GM19025 (cell line): ENCODE data around the gene UGT1A5.
A peak's percentile ranks its signal among the peaks of the same experiment; 100 is the strongest.
"Not testable (repeated sequence)": the region's sequence is repeated elsewhere in the genome, so short reads cannot be mapped to it uniquely, and the experiment has no call there.

Experiments
- ATAC-seq: cut with Tn5 transposase; IDR thresholded peaks from one replicate; pipeline ENCODE4 v1.9.1; 2021; ENCODE audit warnings: mild to moderate bottlenecking, low read depth, moderate library complexity; ENCODE audit not compliant: unreplicated experiment

The UGT1A5 gene

GRCh38 chr2:233692648-233693047 is 20.1 kb upstream of the UGT1A5 start, which contains the start of gene UGT1A6:
UGT1A6 (plus strand) TSS chr2:233692890; CDS start chr2:233693005, 115 bp downstream.
- ATAC-seq = no peak

- no peak for ATAC-seq
These were observed 18.7 kb upstream of the UGT1A5 start for GRCh38 chr2:233693963-233694362.

- no peak for ATAC-seq
These were observed 14.0 kb upstream of the UGT1A5 start for GRCh38 chr2:233698740-233699139.

GRCh38 chr2:233699424-233700027 is 13.2 kb upstream of the UGT1A5 start:
- ATAC-seq = no peak

- ATAC-seq = no peak
These were observed 12.6 kb upstream of the UGT1A5 start for GRCh38 chr2:233700028-233700635.

GRCh38 chr2:233700842-233701241 is 11.9 kb upstream of the UGT1A5 start:
- ATAC-seq = not testable (repeated sequence)

GRCh38 chr2:233702238-233702637 is 10.5 kb upstream of the UGT1A5 start:
- ATAC-seq = no peak

GRCh38 chr2:233705911-233706506 is 6.7 kb upstream of the UGT1A5 start:
- ATAC-seq = no peak

GRCh38 chr2:233706720-233707119 is 6.0 kb upstream of the UGT1A5 start:
- no peak for ATAC-seq

GRCh38 chr2:233707940-233708644 is 4.6 kb upstream of the UGT1A5 start:
- ATAC-seq = no peak

GRCh38 chr2:233708942-233709341 is 3.8 kb upstream of the UGT1A5 start:
- ATAC-seq = no peak

- peak; percentile 53 for ATAC-seq
These were observed 1.2 kb upstream of the UGT1A5 start for GRCh38 chr2:233711312-233712008.

- no peak for ATAC-seq
These were observed 532 bp downstream of the UGT1A5 start for GRCh38 chr2:233713262-233713615.

- ATAC-seq = no peak
These were observed 1.4 kb downstream of the UGT1A5 start for GRCh38 chr2:233714121-233714520.

GRCh38 chr2:233718552-233718951 is 5.8 kb downstream of the UGT1A5 start, which contains the start of gene UGT1A4:
UGT1A4 (plus strand) TSS chr2:233718736; CDS start chr2:233718821, 85 bp downstream.
- ATAC-seq = no peak

GRCh38 chr2:233728723-233729301 is 16.1 kb downstream of the UGT1A5 start, which contains the start of gene UGT1A3:
UGT1A3 (plus strand) TSS chr2:233729042; CDS start chr2:233729127, 85 bp downstream.
- no peak for ATAC-seq

- not testable (repeated sequence) for ATAC-seq
These were observed 24.4 kb downstream of the UGT1A5 start for GRCh38 chr2:233736868-233737653.

- no peak for ATAC-seq
These were observed 28.2 kb downstream of the UGT1A5 start for GRCh38 chr2:233740870-233741269.

GRCh38 chr2:233743464-233744259 is 31.0 kb downstream of the UGT1A5 start:
- no peak for ATAC-seq
